Activated gamma-delta T cell (primary cell): Measurements from ENCODE around the gene COL6A3.
"Not testable (repeated sequence)": the region's sequence is repeated elsewhere in the genome, so short reads cannot be mapped to it uniquely, and the experiment has no call there.

Experiments used
- DNase-seq: peaks from one replicate; lab custom pipeline; 2025; lab: John Stamatoyannopoulos, UW

The COL6A3 gene

DNA sequence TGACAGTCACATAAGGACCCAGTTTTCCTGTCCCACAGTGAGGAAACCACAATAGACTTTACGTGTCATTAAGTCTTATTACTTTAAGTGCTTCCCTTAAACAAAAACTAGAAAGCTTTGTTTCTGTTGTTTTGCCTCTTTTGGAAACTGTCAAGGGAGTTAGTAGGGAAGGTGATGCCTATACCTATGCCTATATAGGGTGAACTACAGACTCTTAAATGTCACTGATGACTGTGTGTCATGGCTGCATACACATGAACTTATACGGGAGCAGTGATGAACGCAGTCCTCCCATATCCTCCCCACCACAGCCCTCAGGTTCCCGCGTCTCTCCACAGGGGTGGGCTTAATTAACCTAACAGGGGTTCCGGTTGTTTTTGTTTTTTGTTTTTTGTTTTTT, 97.6 kb downstream of the COL6A3 start:
- no peak for DNase-seq

DNA sequence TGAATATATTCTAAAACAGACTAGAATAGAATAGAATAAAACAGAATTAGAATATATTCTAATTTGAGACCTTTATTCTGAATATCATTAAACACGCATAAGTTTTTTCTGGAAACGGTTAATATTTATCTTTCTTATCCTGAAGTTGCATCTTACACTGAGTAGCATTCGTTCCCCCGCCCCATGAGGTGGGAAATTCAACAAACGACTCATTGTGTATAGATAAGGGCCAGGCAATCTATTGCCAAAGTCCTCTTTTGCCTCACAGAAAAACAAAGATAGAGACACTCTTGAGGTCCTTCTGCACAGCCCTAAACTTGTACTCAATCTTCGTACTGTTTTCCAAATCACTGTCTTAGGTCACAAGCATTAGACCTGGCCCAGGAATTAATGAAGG, 98.1 kb downstream of the COL6A3 start:
- no peak for DNase-seq

DNA sequence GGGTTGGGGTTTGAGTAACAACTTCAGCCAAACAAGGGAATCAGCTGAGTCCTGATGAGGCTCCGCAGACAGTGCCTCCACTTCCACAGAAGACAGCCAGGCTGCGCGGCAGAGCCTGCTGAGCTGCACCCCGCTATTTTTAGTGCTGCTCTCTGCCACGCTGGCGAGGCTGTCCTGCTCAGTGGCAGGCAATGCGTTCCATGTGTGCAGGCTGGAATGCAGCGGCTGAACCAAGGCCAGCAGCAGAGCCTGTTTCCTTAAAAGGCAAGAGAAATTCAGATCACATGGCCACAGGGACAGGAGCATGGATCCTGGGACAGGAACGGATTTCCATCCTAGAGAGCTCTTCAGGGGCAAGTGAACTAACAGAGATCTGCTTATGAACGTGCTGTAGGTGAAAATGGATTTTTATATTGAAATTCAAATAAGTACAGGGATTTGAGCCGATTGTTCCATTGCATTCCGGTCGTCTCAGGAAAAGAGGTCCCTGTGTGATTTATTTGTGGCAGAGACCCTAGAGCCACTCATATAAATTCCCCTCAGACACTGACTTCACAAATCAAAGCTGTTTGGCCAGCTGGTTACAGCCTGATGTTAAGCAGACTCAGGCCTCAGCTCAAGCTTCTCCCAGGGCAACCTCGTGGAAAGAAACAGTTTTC, 98.7 kb downstream of the COL6A3 start:
- no peak for DNase-seq

DNA sequence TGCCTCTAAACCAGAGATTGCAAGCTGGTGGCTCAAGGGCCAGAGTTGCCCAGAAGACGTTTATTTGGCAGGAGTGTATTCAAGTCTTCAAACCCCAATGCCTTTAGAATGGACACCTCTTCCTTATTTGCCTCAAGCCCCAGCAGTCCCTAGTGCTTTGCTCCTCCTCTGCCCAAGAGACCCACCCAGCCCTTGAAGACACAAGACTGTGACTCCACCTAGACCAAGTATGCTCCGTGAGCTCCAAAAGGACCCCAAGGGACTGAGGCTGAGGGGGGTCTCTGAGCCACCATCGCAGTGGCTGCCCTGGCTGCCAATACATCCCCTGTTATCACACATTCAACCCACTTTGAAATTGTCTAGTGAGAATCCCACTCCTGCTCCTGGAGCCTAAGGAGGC, 99.3 kb downstream of the COL6A3 start:
- no peak for DNase-seq

DNA sequence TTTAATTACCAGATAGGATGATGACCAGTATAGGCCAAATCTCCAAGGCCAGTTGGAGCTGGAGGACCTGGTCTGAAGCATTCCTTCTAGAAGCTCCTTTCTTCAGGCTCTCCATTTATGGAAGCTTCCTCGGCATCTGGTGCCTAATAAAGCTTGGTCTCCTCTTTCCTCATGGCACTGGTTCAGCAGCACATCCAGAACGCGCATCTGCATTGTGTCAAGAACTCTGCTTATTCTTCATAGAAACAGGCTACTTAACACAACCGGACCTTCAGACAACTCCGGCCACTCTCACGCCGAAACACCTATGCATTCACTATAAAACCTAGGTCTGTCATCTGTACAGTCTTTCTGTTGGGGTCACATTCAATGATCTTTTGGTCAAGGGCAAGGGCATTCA, 99.8 kb downstream of the COL6A3 start:
- no peak for DNase-seq

DNA sequence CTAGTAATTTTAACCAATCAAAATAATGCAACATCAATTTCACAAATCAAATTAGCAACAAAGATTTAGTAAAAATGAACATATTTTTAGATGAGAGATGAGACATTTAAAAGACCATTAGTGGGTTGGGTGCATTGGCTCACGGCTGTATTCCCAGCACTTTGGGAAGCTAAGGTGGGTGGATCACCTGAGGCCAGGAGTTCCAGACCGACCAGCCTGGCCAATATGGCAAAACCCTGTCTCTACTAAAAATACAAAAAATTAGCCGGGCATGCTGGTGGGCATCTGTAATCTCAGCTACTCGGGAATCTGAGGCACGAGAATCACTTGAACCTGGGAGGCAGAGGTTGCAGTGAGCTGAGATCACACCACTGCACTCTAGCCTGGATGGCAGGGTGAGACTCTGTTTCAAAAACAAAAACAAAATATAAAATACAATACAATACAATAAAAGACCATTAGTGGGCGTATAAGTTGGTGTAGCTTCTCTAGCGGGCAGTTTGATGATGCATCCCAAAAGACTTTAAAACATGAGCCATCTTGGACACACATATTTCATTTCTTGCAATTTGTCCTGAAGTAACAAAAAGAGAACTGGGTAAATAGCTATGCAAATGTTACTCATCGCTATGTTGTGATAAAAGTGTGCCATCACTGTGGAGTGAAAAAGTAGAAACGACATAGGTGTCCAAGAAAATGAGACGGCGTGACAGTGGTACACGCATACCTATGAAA, 101.8 kb downstream of the COL6A3 start:
- no peak for DNase-seq

DNA sequence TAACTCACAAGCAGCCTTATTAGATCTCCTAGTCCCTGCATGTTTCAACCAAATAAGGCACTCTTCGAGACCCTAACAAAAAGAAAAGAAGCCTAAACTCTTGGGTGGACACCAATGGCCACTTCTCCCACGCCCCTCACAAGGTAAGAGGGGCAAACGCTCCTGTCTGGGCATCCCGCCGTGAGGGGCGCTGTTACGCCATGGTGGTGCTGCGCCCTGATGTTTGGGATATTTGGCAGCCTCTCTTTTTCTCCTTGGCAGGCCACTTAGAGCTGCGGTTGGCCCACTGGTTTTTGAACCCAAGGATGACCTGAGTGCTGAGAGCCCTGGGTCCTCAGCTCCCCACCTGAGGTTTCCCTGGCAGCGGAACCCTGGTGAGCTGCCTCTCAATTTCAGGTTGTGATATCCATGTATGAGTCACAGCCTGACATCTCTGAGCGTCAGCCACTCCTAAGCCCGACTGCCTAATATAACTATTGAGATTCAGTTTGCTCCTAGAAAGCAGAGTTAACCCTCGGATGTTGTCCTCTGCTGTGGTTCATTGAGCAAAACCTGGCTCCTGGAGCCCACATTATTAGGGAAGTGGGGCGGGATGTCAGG, 103.3 kb downstream of the COL6A3 start:
- DNase-seq: no peak

DNA sequence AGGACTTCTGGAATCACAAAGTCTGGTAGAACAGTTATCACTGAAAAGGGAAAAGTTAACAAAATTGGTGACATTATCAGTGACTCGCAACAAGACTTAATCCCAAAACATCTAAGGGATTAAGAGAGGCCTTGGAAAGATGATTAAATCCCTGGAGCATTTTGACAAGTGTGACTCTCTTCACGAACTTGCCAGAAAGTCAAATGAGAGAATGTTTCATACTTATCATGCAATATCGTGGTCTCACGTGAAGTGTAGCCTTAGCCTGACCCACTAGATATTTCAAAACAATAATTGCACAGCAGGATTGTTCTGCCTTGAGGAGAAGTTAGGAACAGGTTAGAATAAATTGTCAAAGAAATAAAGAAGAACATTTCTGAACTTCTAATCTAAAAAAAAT, 104.5 kb downstream of the COL6A3 start:
- no peak for DNase-seq

DNA sequence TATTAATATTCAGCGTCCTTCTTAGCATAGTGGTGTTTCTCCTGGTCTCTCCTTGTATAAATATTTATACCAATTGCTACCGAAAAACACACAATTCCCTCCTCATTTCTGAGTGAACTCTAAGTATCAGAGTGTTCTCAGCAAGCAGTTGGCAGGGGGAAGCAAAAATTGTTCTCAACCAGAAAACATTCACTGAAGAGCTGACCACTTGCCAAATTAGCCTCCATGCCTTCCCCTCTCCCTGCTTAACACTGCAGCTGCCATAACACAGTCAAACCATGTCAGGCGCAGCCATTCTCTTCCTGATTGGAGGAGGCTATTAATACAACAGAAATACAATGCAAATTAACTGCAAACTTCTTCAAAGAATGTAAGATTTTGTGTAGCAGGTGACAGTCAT, 105.0 kb downstream of the COL6A3 start:
- no peak for DNase-seq

DNA sequence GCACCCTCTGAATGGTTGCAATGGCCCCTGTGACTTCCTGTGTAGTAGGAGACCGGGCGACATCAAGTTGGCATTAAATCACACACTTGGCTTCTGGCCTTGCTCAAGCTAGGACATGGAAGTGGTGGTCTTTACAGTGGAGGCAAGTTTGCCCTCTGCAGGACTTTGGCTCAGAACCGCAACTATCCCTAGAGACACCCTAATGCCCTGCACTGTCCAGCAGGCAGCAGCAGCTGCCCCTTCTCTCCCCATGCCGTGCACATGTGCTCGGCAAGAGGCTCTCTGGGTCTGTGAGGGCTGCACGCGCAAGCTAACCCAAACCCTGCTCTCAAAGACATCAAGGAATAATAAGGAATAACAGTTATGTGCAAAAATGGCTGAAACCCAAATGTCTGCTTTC, 106.5 kb downstream of the COL6A3 start:
- no peak for DNase-seq

DNA sequence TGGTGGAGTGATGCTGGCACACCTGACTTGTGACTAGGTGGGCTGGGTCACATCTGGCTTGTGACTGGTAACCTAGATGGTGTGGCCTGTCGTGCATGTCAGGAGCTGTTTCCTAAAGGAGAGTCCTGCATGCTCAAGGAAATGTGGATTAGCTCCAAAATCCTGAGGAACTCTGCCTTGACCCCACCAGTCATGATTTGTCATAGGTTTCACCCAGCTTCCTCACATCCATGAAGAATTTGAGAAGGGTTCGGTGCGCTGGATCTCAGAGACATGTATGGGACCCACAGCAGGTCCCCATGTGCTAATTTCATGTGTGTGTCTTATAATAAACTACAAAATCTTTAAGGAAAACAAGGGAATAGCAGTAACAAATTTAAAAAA, 107.2 kb downstream of the COL6A3 start:
- no peak for DNase-seq

DNA sequence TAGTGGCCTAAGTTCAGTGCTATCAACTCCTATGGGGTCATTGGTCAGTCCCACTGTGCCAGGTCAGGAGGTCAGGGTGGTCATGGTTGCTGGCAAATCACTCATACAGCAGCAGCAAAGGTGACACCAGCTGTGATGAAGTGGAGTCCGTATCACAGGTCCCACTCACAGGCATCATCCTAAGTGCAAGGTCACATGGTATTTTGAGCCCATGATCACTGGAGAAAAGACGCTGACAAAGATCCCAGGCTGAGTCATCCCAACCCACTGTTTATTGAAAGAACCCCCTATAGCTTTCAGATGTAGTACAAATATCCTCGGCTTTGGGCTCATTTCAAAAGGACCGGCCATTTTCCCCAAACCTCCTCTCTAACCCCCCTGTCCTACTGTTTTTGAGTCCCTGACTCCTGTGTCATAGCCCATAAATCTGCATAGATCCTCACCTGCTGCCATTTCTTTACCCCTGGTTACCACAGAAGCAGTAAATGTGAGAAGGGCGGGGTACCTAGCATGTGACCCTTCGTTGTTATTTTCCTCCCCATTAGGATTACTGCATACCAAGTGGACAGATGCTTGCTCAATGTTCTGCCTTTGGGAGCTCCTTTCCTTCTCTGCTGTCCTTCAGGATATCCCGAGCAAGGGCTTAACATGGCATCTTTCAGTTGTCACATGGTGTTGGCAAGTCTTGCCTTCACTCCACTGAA, 107.7 kb downstream of the COL6A3 start:
- DNase-seq: no peak

DNA sequence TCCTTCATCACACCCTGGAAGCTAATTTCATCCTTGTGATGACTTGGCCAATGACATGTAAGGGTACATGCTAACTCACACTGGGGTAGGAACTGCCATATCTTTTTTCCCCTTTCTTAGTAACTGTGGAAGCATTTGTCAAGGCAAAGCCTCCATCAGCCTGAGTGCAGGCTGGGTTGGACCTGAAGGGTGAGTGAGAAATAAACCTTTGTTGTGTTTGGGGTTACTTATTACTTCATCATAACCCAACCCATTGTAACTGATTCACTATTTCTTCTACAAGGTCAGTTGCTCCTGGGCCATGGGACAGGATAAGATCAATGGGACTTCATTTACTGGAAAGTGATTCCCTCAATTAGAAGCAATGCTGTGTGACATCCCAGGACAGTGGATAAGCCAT, 108.4 kb downstream of the COL6A3 start:
- DNase-seq: no peak

DNA sequence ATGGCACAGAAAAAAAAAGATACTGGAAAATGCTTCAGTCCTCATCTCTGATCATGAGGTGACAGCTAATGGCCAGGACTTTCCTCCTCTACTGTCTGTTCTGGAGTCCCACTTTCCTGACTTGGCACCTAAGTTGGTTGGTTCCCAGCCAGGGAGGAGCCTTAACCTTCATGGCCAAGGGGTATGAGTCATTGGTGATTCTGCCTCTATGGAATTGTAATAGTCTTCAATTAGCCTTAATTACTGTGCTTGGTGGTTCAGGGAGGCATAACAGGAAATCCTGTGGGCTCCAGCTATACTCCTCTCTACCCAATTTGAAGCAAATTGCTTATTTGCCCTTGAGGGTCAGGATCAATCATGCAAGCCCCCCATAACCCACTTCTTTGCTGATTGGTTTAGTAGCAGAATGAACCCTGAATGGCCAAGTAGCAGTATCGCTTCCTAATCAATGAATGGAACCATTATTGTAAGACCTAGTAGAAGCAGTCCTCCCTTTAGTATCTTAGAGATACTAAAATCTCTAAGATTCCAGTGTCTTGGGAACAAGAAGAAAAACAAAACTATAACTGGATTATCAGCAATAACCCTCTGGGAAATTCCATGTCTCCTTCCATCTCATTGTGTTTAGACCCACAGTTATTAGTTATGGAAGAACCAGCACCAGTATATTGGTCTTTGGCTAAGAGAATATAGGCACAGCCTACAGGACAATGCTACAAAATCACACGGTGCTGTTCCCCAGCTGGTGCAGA, 109.0 kb downstream of the COL6A3 start:
- no peak for DNase-seq

DNA sequence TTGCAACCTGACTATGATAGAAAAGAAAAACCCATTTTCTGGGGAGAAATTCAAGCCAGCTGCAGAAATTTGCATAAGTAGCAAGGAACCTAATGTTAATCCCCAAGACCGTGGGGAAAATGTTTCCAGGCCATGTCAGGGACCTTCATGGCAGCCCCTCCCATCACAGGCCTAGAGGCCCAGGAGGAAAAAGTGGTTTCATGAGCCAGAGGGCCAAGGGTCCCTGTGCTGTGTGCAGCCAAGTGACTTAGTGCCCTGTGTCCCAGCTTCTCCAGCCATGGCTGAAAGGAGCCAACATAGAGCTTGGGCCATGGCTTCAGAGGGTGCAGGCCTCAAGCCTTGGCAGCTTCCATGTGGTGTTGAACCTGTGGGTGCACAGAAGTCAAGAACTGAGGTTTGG, 110.7 kb downstream of the COL6A3 start:
- DNase-seq: not testable (repeated sequence)

DNA sequence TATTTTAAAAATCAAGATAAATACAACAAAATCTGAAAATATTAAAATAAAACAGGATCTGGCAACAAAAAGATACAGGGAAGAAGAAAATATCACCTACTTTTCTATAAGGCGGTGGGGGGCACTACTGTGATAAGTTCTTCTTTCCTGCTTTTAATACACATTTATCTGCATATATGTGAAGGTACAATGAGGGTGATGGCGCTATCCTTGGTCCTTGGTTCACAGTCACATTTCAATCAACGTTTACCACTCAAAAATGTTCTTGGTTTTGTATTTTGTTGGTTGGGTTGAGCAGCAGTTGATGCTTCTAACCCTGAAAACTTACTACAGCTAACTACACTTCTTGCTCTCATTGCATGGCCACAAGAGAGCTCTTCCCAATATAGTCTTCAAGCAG, 112.4 kb downstream of the COL6A3 start:
- DNase-seq: no peak

DNA sequence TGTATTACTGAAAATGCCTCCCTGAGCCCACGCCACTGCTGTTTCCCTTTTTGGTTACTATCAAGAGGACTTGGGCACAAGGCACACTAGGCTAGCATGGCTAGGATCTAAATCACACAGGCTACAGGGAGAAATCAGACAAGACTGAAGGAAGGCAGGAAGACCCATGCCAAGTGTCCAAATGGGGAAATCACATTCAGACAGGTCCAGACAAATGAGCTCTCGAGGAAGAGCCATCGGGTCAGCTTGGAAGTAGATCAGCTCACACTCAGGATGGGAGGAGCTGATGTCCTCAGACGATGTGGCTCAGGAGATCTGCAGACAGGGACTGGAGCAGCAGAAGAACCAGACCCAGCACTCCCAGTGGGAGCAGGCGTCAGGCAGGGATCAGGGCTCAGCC, 113.2 kb downstream of the COL6A3 start:
- no peak for DNase-seq

DNA sequence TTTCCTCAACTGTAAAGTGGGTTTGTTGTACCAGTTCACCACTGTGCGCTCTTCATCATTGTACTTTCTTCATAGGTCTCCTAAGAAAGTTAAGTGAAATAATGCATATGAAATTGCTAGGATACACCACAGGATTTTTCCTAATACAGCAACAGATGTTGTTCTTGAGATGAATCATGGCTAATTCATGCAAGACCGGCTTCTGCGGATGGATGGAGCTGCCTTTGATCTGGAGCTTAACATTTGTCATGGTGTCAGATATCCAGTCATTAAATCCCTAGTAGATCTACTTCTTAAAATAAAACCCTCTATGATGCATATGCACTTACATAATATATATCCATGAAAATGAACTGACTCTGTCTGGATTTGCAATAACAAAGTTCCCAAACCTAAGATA, 114.1 kb downstream of the COL6A3 start:
- no peak for DNase-seq

DNA sequence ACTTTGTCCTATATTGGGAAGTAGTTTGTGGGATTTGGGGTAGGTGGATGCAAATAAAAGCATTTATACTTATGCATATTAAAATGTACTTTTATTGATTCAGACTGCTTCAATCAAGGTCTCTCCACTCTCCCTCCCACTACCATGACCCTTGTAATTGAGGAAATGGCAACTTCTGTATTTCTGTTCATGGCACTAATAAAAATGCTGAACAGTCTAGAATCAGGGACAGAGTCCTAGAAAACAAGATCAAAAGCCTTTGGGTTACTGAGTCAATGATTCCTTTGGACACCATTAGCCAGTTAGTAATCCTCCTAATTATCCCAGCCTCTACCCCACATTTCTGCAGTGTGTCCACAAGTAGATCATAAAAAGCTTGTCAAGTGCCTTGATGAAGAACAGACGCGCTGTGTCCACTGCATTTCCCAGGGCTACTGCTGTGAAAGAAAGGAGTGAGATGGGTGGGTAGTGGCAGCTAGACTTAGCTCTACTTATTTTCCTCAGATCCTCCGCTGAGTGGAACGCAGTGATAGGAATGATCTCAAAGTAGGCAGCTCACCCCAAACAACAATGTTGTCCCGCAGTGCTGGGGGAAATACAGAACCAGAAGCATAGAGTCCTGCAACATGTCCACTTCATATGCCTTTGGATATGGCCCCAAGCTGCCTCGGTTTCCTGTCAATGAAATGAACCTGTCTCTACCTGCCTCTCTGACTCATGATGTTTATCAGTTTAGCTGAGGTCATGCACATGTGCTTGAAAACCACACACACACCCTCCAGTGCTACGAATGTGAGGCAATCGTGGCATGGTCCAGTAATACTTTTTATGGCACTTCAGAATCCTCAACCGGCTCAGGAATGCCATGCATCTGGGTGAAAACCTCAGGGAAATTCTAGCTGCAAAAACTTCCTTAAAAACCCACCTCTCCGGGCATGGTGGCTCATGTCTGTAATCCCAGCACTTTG, 115.5 kb downstream of the COL6A3 start:
- DNase-seq: no peak

DNA sequence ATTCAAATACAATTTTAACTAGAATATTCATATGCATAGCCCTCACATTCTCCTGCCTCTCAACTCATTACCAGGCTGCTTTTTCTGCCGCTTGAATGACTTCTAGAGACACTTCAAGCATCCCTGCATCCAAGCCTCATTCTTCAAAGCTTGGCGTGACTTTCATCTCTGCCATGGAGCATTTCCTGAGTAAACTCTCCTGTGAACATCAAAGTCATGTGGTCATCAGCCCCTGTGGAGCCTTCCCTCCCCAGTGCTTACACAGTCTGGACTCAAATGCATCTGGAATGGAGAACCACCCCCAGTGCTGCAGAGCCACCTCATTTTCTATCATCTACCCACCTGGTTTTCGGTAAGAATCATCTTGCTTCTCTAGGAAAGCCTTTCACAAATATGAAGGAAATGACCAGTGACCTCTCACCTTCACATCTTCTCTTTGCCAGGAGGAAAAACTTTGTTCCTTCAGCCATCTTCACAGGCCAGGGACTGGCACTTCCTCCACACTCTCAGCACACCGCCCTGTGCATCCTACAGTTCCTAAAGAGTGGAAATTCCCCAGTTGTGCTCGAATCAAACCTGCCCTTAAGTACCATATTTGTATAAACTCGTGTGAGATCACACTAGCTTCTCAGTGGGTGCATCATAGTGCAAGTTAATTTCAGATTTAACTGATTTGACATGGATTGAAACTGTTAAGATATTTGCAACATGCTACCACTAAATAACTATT, 116.4 kb downstream of the COL6A3 start:
- no peak for DNase-seq
